ENCODE results near the gene SOX6. TPM values are rescaled to one million over a fixed set of nuclear protein-coding genes. Genes with fewer than 3 reads are reported as not detected.

SOX6 gene
- total and polyA plus RNA-seq, 4 donors, result 26.6 to 51.6 (median 38.6) TPM

DNA sequence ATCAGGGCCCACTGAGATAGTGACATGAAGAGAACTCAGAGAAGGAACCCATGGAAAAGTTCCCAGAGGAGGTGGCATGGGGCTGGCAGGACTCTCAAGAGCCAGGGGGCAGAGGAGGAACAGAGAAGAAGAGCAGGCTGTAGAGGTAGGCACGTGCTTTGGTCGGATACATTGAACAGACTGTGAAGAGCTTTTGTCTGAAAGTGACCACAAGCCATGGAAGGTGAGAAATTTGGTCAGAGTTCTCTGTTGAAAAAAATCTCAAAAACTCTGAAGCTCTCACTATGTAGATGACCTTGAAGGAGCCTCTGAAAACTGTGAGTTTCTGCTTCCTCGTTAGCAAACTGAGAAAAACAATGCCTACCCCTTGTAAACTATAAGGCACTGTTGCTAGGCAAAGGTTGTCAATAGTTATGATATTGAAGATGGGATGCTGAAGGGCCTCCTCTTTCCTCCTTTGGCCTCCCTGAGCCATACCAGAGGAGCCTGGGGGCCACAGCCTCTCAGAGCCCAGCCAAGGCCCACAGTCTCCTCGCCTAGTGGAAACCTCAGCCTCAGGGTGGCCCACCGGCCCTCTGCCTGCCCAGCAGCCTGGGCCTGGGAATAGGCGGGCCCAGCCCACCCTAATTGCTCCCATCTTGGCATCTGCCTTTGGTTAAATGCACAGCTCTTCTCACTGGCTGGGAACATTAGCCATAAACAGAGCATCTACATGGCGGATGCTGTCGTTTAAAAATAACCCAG, 415.7 kb downstream of the SOX6 start:
- Histone ChIP-seq H3K36me3 (ENCODE audit: control insufficient read depth, insufficient read depth, low read length) (no peaks in the 10 kb centered on the region), H3K27me3 (ENCODE audit: control insufficient read depth, insufficient read depth, low read length) (peaks cover 8% of the 10 kb centered on the region), H3K4me1 (ENCODE audit: control insufficient read depth, insufficient read depth, low read length) (peaks cover 18% of the 10 kb centered on the region), H3K4me3 (ENCODE audit: low read depth, low read length) (no peak overlapping the region), H3K27ac (ENCODE audit: low read depth, low read length) (no peak overlapping the region), H3K9me3 (ENCODE audit: control insufficient read depth, insufficient read depth, low read length) (no peaks in the 10 kb centered on the region)
- no peak for DNase-seq (ENCODE audit: low read depth in 4 of 6, low spot score in 6 of 6)
- 82% methylated on average over 7 of the region's 8 CpGs for WGBS (ENCODE audit: insufficient coverage)

DNA sequence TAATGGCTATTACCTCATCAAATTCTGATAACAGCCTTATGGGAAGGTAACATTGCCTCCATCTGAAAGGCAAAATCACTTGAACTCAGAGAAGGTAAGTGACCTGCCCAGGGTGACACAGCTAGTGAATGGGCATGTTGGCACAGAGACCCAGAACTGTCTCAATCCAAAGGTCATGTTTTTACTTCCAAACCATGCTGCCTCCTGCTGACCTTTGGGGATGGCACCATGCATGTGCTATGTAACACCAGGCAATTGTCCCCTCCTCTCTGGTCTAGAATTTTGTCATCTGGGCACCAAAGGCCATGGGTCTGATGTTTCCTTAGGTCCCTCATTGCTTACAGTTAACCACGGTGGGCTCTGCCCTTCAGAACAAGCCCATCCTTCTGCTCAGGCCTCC, 417.4 kb downstream of the SOX6 start:
- DNase-seq (ENCODE audit: low read depth in 4 of 6, low spot score in 6 of 6), result no peak

DNA sequence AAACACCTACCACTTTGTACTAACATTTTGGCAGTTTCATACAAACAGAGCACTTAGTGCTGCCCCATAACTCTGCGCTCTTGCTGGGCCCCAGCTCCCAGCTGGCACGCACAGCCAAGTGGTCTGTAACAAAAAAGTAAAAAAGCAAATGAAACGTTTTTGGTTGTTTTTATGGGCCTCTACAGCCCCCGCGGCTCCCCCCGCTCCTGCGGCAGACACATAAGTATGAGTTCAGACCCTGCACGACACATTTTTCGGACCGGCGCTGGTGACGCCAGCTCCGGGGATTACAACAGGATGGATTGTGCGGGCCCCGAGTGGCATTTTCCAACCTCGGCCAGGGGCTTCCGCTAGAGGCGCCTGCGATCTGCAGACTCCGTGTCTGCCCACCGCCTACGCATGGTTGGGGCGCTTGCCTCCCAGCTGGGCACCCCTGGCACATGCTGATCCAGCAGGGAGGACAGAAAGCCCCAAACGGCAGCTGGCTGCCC, 418.2 kb downstream of the SOX6 start:
- H3K9me3 ChIP-seq (ENCODE audit: control insufficient read depth, insufficient read depth, low read length), result no peaks in the 10 kb centered on the region
- H3K4me3 ChIP-seq (ENCODE audit: low read depth, low read length), result no peak overlapping the region
- H3K4me1 ChIP-seq (ENCODE audit: control insufficient read depth, insufficient read depth, low read length), result peaks cover 18% of the 10 kb centered on the region
- no peak for DNase-seq (ENCODE audit: low read depth in 4 of 6, low spot score in 6 of 6)
- WGBS (ENCODE audit: insufficient coverage), result 77% methylated on average over 23 of the region's 24 CpGs
- H3K27me3 ChIP-seq (ENCODE audit: control insufficient read depth, insufficient read depth, low read length), result peaks cover 8% of the 10 kb centered on the region
- no peaks in the 10 kb centered on the region for H3K36me3 ChIP-seq (ENCODE audit: control insufficient read depth, insufficient read depth, low read length)
- no peak overlapping the region for H3K27ac ChIP-seq (ENCODE audit: low read depth, low read length)

More for the DNA sequence above, 417.4 kb downstream of the SOX6 start:
- Histone ChIP-seq H3K4me3 (ENCODE audit: low read depth, low read length) (no peak overlapping the region), H3K36me3 (ENCODE audit: control insufficient read depth, insufficient read depth, low read length) (no peaks in the 10 kb centered on the region), H3K27me3 (ENCODE audit: control insufficient read depth, insufficient read depth, low read length) (peaks cover 8% of the 10 kb centered on the region), H3K4me1 (ENCODE audit: control insufficient read depth, insufficient read depth, low read length) (peaks cover 18% of the 10 kb centered on the region), H3K27ac (ENCODE audit: low read depth, low read length) (no peak overlapping the region), H3K9me3 (ENCODE audit: control insufficient read depth, insufficient read depth, low read length) (no peaks in the 10 kb centered on the region)
- WGBS (ENCODE audit: insufficient coverage), result 100% methylated on average over 1 of the region's 1 CpG

DNA sequence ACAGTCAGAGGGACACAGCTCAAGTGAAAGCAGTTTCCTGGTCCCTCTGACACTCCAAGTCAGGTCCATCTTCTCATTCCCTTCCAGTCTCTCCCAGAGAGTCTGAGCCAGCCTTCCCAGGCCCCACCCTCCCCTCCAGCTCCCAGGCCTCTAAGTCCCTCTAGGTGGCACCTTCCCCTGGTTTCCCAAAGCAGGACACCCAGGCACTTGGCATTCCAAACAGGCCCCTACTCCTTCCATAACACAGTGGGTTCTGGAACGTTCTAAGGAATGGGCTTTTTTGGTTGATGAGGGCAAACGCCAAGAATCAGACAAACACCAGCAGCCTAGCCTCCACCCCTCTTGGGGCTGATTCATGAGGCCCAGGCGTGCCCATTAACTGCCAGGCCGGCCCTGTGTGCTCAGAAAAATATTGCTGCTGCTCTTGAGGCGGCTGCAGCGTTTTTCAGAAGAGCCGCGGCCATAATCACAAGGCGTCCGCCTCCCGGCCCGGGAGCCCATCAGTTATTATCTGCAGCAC, 418.7 kb downstream of the SOX6 start:
- Histone ChIP-seq H3K36me3 (ENCODE audit: control insufficient read depth, insufficient read depth, low read length) (no peaks in the 10 kb centered on the region), H3K4me1 (ENCODE audit: control insufficient read depth, insufficient read depth, low read length) (peaks cover 18% of the 10 kb centered on the region), H3K4me3 (ENCODE audit: low read depth, low read length) (no peak overlapping the region), H3K27me3 (ENCODE audit: control insufficient read depth, insufficient read depth, low read length) (peaks cover 8% of the 10 kb centered on the region), H3K27ac (ENCODE audit: low read depth, low read length) (no peak overlapping the region), H3K9me3 (ENCODE audit: control insufficient read depth, insufficient read depth, low read length) (no peaks in the 10 kb centered on the region)
- DNase-seq (ENCODE audit: low read depth in 4 of 6, low spot score in 6 of 6), result peak in 1 of 6 donors; percentile 72
- WGBS (ENCODE audit: insufficient coverage), result 51% methylated on average over 9 of the region's 12 CpGs

DNA sequence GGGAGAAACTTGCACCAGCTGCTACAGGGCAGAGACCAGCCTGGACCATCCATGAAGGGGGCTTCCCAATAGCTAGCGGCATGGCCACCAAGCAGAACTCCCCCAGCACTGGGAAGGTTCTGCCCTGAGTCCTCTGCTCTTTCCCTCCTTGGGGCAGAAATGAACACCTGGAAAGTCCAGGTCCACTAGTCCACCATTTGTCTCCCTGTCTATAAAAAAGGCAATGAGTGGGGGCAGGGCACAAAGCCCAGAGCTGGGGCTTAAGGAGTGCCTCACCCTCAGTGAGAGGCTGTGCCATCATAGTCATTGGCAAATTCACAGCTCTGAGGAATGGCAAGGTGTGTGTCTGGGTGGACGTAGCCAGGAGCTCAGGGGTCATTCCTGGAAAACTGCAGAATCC, 420.3 kb downstream of the SOX6 start:
- no peak for DNase-seq (ENCODE audit: low read depth in 4 of 6, low spot score in 6 of 6)
- WGBS (ENCODE audit: insufficient coverage), result 94% methylated on average over 2 of the region's 2 CpGs
- Histone ChIP-seq H3K9me3 (ENCODE audit: control insufficient read depth, insufficient read depth, low read length) (no peaks in the 10 kb centered on the region), H3K27me3 (ENCODE audit: control insufficient read depth, insufficient read depth, low read length) (peaks cover 8% of the 10 kb centered on the region), H3K4me3 (ENCODE audit: low read depth, low read length) (no peak overlapping the region), H3K36me3 (ENCODE audit: control insufficient read depth, insufficient read depth, low read length) (no peaks in the 10 kb centered on the region), H3K4me1 (ENCODE audit: control insufficient read depth, insufficient read depth, low read length) (peaks cover 16% of the 10 kb centered on the region), H3K27ac (ENCODE audit: low read depth, low read length) (no peak overlapping the region)

DNA sequence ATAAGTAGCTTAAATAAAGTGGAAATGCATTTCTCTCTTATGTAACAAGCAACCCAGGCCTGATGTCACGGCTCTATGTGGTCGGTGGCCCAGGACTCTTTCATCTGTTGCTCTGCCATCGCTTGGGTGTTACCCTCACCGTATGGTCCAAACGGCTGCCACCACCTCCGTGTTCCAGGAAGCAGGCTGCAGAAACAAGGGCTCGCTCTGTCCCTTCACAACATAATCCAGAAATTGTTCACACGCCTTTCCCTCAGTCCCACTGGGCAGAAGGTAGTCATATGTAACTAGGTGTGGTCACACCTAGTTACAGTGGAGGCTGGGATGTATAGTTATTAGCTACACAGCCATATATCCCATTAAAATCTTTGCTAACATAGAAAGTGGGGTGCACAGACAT, 421.0 kb downstream of the SOX6 start:
- Histone ChIP-seq H3K4me3 (ENCODE audit: low read depth, low read length) (no peak overlapping the region), H3K4me1 (ENCODE audit: control insufficient read depth, insufficient read depth, low read length) (peaks cover 13% of the 10 kb centered on the region), H3K36me3 (ENCODE audit: control insufficient read depth, insufficient read depth, low read length) (no peaks in the 10 kb centered on the region), H3K27ac (ENCODE audit: low read depth, low read length) (no peak overlapping the region), H3K27me3 (ENCODE audit: control insufficient read depth, insufficient read depth, low read length) (peaks cover 5% of the 10 kb centered on the region), H3K9me3 (ENCODE audit: control insufficient read depth, insufficient read depth, low read length) (peaks cover 1% of the 10 kb centered on the region)
- 96% methylated on average over 5 of the region's 8 CpGs for WGBS (ENCODE audit: insufficient coverage)
- DNase-seq (ENCODE audit: low read depth in 4 of 6, low spot score in 6 of 6), result no peak

DNA sequence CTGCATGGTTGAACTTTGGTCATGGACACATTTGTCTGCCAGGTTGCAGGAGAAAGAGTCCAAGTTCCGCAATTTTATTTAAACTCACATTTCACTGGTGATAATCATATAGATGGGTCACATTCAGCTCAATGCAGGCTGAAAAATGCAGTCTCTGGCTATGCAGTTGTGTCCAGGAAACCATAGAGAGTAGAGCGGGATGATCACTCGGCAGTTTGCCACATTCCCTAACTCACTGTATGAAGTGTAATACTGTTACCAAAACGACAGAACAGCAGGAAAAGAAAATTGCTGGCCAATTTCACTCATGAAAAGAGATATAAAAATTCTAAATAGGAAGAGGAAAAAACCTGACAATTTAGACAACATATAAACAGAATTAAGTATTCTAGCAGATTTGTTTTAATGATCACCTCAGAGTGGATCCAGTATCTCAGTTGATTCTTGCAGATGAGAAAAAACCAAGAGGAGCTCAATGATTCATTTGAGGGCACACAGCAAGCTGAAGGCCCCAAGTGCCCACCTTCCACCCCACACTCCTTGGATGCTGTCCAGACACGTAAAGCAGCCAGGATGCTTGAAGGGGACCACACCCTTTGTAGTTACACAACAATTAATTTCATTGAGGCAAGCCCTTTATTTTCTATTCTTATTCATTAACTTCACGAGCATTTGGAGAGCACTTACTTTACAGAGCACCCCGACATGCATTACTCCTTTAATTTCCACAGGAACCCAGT, 422.3 kb downstream of the SOX6 start:
- Histone ChIP-seq H3K27me3 (ENCODE audit: control insufficient read depth, insufficient read depth, low read length) (no peaks in the 10 kb centered on the region), H3K4me1 (ENCODE audit: control insufficient read depth, insufficient read depth, low read length) (peaks cover 13% of the 10 kb centered on the region), H3K9me3 (ENCODE audit: control insufficient read depth, insufficient read depth, low read length) (peaks cover 1% of the 10 kb centered on the region), H3K4me3 (ENCODE audit: low read depth, low read length) (no peak overlapping the region), H3K27ac (ENCODE audit: low read depth, low read length) (no peak overlapping the region), H3K36me3 (ENCODE audit: control insufficient read depth, insufficient read depth, low read length) (no peaks in the 10 kb centered on the region)
- 71% methylated on average over 1 of the region's 7 CpGs for WGBS (ENCODE audit: insufficient coverage)
- no peak for DNase-seq (ENCODE audit: low read depth in 4 of 6, low spot score in 6 of 6)

- Histone ChIP-seq H3K36me3 (ENCODE audit: control insufficient read depth, insufficient read depth, low read length) (no peaks in the 10 kb centered on the region), H3K4me1 (ENCODE audit: control insufficient read depth, insufficient read depth, low read length) (peaks cover under 1% of the 10 kb centered on the region), H3K9me3 (ENCODE audit: control insufficient read depth, insufficient read depth, low read length) (peaks cover 1% of the 10 kb centered on the region), H3K27ac (ENCODE audit: low read depth, low read length) (no peak overlapping the region), H3K4me3 (ENCODE audit: low read depth, low read length) (no peak overlapping the region), H3K27me3 (ENCODE audit: control insufficient read depth, insufficient read depth, low read length) (no peaks in the 10 kb centered on the region)
- no CpG with 5 or more reads among the region's 3 CpGs for WGBS (ENCODE audit: insufficient coverage)
- no peak for DNase-seq (ENCODE audit: low read depth in 4 of 6, low spot score in 6 of 6)
Observed at GRCh38 chr11:15932417-15932816, 423.9 kb downstream of the SOX6 start.

DNA sequence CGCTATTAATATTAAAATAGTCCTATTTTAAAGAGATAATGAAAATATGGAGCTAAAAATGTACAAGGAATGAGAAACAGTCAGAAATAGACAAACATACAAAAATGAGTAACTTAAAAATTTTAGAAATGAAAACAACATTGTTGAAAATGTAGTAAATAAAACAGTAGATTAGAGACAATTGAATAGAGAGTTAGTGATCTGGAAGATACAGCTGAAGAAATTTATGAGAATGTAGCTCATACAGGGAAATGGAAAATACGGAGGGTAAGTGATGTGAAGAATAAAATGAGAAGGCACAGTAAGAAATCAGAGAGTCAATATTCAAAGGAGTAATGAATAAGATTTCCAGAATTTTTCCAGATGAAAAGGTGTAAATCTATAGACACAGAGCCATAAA, 424.8 kb downstream of the SOX6 start:
- Histone ChIP-seq H3K9me3 (ENCODE audit: control insufficient read depth, insufficient read depth, low read length) (peaks cover 1% of the 10 kb centered on the region), H3K36me3 (ENCODE audit: control insufficient read depth, insufficient read depth, low read length) (no peaks in the 10 kb centered on the region), H3K4me1 (ENCODE audit: control insufficient read depth, insufficient read depth, low read length) (no peaks in the 10 kb centered on the region), H3K4me3 (ENCODE audit: low read depth, low read length) (no peak overlapping the region), H3K27me3 (ENCODE audit: control insufficient read depth, insufficient read depth, low read length) (no peaks in the 10 kb centered on the region), H3K27ac (ENCODE audit: low read depth, low read length) (no peak overlapping the region)
- 100% methylated on average over 1 of the region's 2 CpGs for WGBS (ENCODE audit: insufficient coverage)
- DNase-seq (ENCODE audit: low read depth in 4 of 6, low spot score in 6 of 6), result no peak

Data from spinal cord (tissue), 10 donors.